ENCODE results near the gene CLEC19A. TPM values are rescaled to one million over a fixed set of nuclear protein-coding genes. Genes with fewer than 3 reads are reported as not detected.
"Not testable (repeated sequence)": the region's sequence is repeated elsewhere in the genome, so short reads cannot be mapped to it uniquely, and the experiment has no call there.

Gene CLEC19A
- total and polyA plus RNA-seq, 2 donors (not counting 3 experiments of a cell fraction or from before 2014, with no cell fraction given): not detected

DNA sequence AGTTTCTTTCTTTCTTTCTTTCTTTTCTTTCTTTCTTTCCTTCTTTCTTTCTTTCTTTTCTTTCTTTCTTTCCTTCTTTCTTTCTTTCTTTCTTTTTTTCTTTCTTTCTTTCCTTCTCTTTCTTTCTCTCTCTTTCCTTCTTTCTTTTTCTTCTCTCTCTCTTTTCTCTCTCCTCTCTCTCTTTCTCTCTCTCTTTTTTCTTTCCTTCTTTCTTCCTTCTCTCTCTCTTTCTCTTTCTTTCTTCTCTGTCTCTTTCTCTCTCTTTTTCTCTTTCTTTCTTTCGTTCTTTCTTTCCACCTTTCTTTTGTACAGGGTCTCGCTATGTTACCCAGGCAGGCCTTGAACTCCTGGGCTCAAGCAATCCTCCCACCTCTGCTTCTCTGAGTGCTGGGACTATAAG is 35.7 kb downstream of the CLEC19A start:
- CTCF ChIA-PET; BruUV-seq (replicated peaks); H3K79me2 ChIP-seq (ENCODE audit: control insufficient read depth, insufficient read depth, low read length); H3K36me3 ChIP-seq (ENCODE audit: control insufficient read depth in 2 of 2, extremely low read depth in 1 of 2, insufficient read depth in 2 of 2, low read length in 2 of 2); FAIRE-seq; H3K4me2 ChIP-seq (ENCODE audit: insufficient read depth, low read length); H3K4me3 ChIP-seq (replicated peaks in 1 of 3; ENCODE audit: insufficient read depth in 1 of 3, low read depth in 1 of 3, low read length in 3 of 3); H3K9me1 ChIP-seq (replicated peaks; ENCODE audit: control insufficient read depth, extremely low read depth, insufficient read depth, low read length); DNase-seq (ENCODE audit: low read depth, low spot score); H3K9ac ChIP-seq (replicated peaks; ENCODE audit: extremely low read depth, insufficient read depth, low read length); intact Hi-C loops (cut with micrococcal nuclease); H4K20me1 ChIP-seq (replicated peaks; ENCODE audit: control insufficient read depth, extremely low read depth, insufficient read depth, low read length); H3K4me1 ChIP-seq (ENCODE audit: control insufficient read depth, extremely low read depth, insufficient read depth, low read length); POLR2A ChIA-PET; H3K27ac ChIP-seq (ENCODE audit: insufficient read depth, low read depth, low read length); H3K27me3 ChIP-seq (ENCODE audit: control insufficient read depth in 2 of 2, insufficient read depth in 2 of 2, low read length in 2 of 2); H3K9me3 ChIP-seq (replicated peaks; ENCODE audit: control insufficient read depth, insufficient read depth, low read length); H2AFZ ChIP-seq (ENCODE audit: low read depth, low read length); dilution Hi-C loops (cut with MboI; ENCODE audit: extremely low pct_ligation_motif_present, low sequenced_read_pairs): not testable (repeated sequence)

DNA sequence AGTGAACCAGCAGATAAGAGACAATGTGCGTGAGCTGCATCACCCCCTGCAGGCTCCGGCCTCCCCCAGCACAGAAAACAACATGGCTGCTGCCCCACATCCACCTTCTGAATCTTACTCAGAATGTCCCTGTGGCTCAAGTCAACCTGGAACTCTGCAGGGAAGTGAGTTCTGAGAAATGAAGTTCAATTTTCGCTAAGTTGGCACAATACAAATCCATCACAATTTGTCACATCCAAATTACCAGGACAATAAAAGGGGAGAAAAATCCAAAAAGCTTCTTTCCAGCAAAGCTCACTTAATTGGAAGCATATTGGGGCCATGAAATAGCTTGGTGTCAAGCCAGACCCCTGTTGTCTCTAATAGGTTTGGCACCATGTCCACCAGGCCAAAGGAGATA is 38.1 kb downstream of the CLEC19A start:
- no TSS peak for BruUV-seq (replicated peaks)
- H3K27ac ChIP-seq (ENCODE audit: insufficient read depth, low read depth, low read length): no peak overlapping the region
- TF ChIP-seq POLR2AphosphoS5 (IDR thresholded peaks at IDR 0.05; ENCODE audit: insufficient read depth, low read depth, low read length) (no peak), EZH2 (IDR thresholded peaks at IDR 0.05; ENCODE audit: borderline replicate concordance, low read depth, low read length, severe bottlenecking) (no peak), MAX (IDR thresholded peaks at IDR 0.05; ENCODE audit: insufficient read depth, insufficient read length) (no peak), JUN (IDR thresholded peaks at IDR 0.05; ENCODE audit: borderline replicate concordance, insufficient read depth, insufficient read length, low read depth) (no peak), MYC (IDR thresholded peaks at IDR 0.05; ENCODE audit: low read depth, low read length) (no peak), GATA2 (IDR thresholded peaks at IDR 0.05; ENCODE audit: insufficient read depth, insufficient read length, low read depth, low read length) (no peak), FOS (IDR thresholded peaks at IDR 0.05; ENCODE audit: borderline replicate concordance, insufficient read depth, low read length) (no peak), POLR2A (IDR thresholded peaks at IDR 0.05; ENCODE audit: low read depth, low read length) (no peak)
- TF ChIP-seq, protein P1, sequence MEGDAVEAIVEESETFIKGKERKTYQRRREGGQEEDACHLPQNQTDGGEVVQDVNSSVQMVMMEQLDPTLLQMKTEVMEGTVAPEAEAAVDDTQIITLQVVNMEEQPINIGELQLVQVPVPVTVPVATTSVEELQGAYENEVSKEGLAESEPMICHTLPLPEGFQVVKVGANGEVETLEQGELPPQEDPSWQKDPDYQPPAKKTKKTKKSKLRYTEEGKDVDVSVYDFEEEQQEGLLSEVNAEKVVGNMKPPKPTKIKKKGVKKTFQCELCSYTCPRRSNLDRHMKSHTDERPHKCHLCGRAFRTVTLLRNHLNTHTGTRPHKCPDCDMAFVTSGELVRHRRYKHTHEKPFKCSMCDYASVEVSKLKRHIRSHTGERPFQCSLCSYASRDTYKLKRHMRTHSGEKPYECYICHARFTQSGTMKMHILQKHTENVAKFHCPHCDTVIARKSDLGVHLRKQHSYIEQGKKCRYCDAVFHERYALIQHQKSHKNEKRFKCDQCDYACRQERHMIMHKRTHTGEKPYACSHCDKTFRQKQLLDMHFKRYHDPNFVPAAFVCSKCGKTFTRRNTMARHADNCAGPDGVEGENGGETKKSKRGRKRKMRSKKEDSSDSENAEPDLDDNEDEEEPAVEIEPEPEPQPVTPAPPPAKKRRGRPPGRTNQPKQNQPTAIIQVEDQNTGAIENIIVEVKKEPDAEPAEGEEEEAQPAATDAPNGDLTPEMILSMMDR (IDR thresholded peaks at IDR 0.05; ENCODE audit: extremely low read depth in 1 of 2, insufficient read depth in 1 of 2, low read depth in 1 of 2, low read length in 2 of 2): no peak
- intact Hi-C loops (cut with micrococcal nuclease) (no loop called here), dilution Hi-C loops (cut with MboI; ENCODE audit: extremely low pct_ligation_motif_present, low sequenced_read_pairs) (no loop called here)
- no peaks in the 10 kb centered on the region for H3K9me1 ChIP-seq (replicated peaks; ENCODE audit: control insufficient read depth, extremely low read depth, insufficient read depth, low read length)
- DNase-seq (ENCODE audit: low read depth, low spot score): no peak
- H3K27me3 ChIP-seq (ENCODE audit: control insufficient read depth in 2 of 2, insufficient read depth in 2 of 2, low read length in 2 of 2): no peaks in the 10 kb centered on the region
- H3K4me3 ChIP-seq (replicated peaks in 1 of 3; ENCODE audit: insufficient read depth in 1 of 3, low read depth in 1 of 3, low read length in 3 of 3): no peak overlapping the region
- H3K36me3 ChIP-seq (ENCODE audit: control insufficient read depth in 2 of 2, extremely low read depth in 1 of 2, insufficient read depth in 2 of 2, low read length in 2 of 2): no peaks in the 10 kb centered on the region
- H3K4me1 ChIP-seq (ENCODE audit: control insufficient read depth, extremely low read depth, insufficient read depth, low read length): no peaks in the 10 kb centered on the region
- H3K79me2 ChIP-seq (ENCODE audit: control insufficient read depth, insufficient read depth, low read length): no peaks in the 10 kb centered on the region
- no peak for FAIRE-seq
- H2AFZ ChIP-seq (ENCODE audit: low read depth, low read length): no peak overlapping the region
- CTCF ChIA-PET: interaction anchor here (1.3 kb wide), 1 partner anchor 13 kb away, joined by 4 read pairs; no protein-coding TSS in a partner anchor
- no peak overlapping the region for H3K9ac ChIP-seq (replicated peaks; ENCODE audit: extremely low read depth, insufficient read depth, low read length)
- no peaks in the 10 kb centered on the region for H4K20me1 ChIP-seq (replicated peaks; ENCODE audit: control insufficient read depth, extremely low read depth, insufficient read depth, low read length)
- H3K4me2 ChIP-seq (ENCODE audit: insufficient read depth, low read length): no peak overlapping the region
- POLR2A ChIA-PET: no interaction called here
- no peaks in the 10 kb centered on the region for H3K9me3 ChIP-seq (replicated peaks; ENCODE audit: control insufficient read depth, insufficient read depth, low read length)

All from endothelial cell of umbilical vein (primary cell).